Activated CD4-positive, CD25-positive, alpha-beta regulatory T cell treated with anti-CD3 and anti-CD28 coated beads, Interleukin-2, amount 50 U/mL, for 24 hours (primary cell): ENCODE data around the gene KRTAP5-9.
"Not testable (repeated sequence)": the region's sequence is repeated elsewhere in the genome, so short reads cannot be mapped to it uniquely, and the experiment has no call there.

ENCODE experiments used
- ATAC-seq, 2 donors: fragments of 150-1000 bp; cut with Tn5 transposase; one replicate each; pipeline ENCODE4 v1.10.0; 2021; ENCODE audit warnings: mild to moderate bottlenecking in 1 of 2, moderate library complexity in 1 of 2

KRTAP5-9 gene

GRCh38 chr11:71563406-71563805 is 15.2 kb downstream of the KRTAP5-9 start:
- ATAC-seq = no peak

- ATAC-seq = no peak
Observed at GRCh38 chr11:71564430-71564829, 16.2 kb downstream of the KRTAP5-9 start.

- no peak for ATAC-seq
Observed at GRCh38 chr11:71565263-71565662, 17.0 kb downstream of the KRTAP5-9 start, which contains the start of gene KRTAP5-10. Gene KRTAP5-10, plus strand, starts transcription at chr11:71565563. Its CDS starts 25 bp downstream, at chr11:71565588.

DNA sequence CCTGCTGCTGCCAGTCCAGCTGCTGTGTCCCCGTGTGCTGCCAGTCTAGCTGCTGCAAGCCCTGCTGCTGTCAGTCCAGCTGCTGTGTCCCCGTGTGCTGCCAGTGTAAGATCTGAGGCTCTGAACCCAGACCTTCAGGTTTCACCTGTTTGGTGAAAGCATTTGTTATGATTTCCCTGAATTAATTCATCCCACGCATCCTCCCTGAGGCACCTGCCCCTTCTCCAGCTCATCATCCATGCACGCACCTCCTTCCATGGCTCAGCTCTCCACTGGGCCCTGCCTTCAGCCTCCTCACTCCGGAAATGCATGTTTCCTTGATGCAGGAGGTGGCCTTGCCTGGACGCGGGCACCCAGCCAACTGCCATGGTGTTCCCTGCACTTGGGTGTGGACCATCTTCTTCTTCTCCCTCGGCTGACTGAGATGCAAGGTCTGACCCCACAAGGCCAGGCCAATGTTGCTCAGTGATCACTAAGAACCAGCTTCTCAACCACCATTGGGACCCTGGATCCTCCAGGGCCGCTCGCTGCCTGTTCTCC is 17.9 kb downstream of the KRTAP5-9 start:
- ATAC-seq = no peak

DNA sequence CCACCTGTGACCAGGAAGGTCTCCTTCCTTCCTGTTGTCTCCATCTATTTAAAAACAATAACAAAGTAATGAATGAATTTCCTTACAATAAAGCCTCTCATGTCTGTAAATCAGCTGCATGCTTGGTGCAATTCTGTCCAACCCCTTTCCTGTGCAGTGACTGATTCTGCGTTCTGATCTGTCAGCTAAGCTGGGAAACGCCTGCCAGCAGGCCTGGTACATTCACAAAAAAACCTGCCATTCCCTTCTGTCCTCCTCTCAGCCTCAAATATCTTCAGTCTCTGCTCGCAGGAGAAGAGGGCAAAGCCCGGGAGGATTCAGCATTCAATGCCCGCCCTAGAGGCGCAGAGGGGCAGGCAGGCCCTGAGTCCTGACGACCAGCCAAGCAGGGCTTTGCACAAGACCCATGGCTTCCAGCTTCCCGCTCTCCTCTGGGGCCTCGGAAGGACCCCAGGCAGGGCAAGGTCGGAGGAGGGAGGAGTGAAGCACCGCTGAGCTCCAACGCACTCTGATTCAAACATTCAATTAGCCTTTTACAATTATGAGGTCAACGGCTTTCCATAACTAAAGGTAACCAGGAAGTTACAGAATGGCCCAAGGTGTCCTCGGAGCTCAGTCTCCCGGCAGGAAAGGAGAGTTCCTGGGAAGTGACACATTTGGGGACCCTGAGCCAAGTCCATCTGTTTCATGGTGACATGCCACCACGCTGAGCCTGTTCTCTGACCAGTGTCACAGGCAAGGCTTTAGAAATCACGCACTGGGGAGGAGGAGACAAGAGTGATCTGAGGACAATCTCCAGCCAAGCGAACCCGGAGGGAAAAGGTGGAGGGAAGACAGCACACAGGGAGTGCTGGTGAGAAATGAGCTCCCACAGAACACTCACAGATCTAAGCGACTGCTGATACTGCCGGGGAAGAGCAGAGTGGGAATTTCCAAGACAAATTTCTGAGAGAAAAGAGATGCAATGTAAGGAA is 18.7 kb downstream of the KRTAP5-9 start:
- not testable (repeated sequence) for ATAC-seq

DNA sequence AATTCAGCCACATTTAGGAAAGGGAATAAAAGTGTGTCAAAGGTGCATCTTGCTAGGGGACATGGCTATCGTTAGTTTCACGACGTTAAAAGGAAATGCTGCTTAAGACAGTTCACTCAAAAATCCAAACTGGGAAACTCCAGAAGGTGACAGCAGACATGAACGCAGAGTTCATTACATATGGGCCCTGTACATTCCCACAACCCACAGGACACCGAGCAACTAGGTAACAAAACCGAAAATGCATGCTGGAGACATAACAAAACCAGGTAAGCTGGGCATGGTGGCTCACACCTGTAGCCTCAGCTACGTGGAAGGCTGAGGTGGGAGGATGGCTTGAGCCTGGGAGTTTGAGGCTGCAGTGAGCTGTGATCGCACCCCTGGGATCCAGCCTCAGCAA is 19.4 kb downstream of the KRTAP5-9 start:
- ATAC-seq = not testable (repeated sequence)

DNA sequence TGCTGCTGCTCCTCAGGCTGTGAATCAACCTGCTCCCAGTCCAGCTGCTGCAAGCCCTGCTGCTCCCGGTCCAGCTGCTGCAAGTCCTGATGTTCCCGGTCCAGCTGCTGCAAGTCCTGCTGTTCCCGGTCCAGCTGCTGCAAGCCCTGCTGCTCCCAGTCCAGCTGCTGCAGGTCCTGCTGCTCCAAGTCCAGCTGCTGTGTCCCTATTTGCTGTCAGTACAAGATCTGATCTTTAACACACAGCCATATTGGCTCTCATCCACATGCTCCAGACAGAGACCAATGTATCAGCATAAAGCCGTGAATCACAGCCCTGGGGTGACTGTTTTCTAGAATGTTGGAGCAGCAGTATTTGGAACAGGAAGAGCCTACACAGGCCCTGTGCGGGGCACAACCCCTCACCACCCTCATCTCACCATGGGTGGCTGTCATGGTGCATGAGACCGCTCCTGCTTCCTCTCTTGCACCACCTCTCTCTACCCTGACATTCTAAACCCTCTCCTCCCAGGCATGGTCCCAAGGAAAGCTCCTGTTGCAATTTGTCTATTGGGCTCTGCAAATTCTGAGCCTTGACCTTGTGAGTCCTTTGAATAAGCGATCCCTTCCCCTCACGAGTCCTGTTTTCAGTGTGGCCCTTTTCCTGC is 20.6 kb downstream of the KRTAP5-9 start:
- no peak for ATAC-seq

- ATAC-seq = not testable (repeated sequence)
Observed at GRCh38 chr11:71571101-71571850, 23.1 kb downstream of the KRTAP5-9 start.

DNA sequence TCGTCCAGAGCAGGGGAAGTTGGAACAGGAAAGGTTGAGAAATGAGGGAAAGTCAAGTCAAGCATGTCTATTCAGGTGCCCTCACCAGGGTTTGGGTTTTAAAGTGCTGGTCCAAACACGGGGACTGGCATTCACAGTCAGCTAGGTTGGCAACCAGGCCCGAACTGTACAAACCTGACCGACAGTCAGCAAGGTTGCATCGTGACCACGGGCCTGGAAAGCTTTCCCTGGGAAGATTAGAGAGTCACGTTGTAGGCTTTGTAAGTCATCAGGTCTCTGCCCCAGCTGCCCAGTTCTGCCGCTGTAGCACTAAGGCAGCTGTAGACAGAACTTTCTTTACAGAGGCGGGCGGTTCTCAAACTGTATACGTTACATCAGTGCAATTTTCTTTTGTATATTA is 24.6 kb downstream of the KRTAP5-9 start:
- no peak for ATAC-seq

GRCh38 chr11:71574418-71574817 is 26.2 kb downstream of the KRTAP5-9 start:
- ATAC-seq = no peak

DNA sequence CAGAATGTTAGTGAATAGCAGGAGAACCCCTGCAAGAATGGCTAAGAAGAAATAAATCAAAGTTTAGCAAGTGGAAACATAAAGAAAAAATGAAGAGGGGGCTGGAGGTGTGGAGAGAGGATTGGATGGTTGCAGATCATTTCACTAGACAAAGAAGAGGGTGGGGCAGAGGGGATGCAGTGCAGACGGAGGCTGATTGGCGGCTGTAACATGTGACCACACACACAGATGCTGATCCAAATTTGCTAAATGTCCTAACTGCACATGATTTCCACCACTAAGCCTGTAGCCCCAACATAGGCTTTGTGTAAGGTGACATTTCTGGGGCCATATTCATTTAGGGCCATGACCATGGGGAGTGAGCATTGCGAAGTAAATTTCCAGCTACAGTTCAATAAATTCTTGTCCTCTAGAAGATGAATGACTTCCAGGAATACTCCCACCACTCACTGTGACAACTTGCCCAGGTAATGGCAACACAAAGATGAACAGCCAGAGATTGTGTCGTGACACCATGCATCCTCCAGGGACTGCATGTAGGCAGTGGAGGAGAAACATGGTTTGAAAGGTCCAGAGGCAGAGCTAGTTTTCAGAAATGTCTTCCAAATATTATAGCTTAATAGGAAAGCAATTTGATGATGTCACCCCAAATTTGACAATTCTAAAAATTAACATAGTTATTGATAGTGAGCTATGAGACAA is 27.7 kb downstream of the KRTAP5-9 start:
- no peak for ATAC-seq

- ATAC-seq = not testable (repeated sequence)
Observed at GRCh38 chr11:71576688-71577465, 28.7 kb downstream of the KRTAP5-9 start.

- ATAC-seq = no peak
Observed at GRCh38 chr11:71577469-71578004, 29.3 kb downstream of the KRTAP5-9 start.

- not testable (repeated sequence) for ATAC-seq
Observed at GRCh38 chr11:71579513-71579912, 31.3 kb downstream of the KRTAP5-9 start.

DNA sequence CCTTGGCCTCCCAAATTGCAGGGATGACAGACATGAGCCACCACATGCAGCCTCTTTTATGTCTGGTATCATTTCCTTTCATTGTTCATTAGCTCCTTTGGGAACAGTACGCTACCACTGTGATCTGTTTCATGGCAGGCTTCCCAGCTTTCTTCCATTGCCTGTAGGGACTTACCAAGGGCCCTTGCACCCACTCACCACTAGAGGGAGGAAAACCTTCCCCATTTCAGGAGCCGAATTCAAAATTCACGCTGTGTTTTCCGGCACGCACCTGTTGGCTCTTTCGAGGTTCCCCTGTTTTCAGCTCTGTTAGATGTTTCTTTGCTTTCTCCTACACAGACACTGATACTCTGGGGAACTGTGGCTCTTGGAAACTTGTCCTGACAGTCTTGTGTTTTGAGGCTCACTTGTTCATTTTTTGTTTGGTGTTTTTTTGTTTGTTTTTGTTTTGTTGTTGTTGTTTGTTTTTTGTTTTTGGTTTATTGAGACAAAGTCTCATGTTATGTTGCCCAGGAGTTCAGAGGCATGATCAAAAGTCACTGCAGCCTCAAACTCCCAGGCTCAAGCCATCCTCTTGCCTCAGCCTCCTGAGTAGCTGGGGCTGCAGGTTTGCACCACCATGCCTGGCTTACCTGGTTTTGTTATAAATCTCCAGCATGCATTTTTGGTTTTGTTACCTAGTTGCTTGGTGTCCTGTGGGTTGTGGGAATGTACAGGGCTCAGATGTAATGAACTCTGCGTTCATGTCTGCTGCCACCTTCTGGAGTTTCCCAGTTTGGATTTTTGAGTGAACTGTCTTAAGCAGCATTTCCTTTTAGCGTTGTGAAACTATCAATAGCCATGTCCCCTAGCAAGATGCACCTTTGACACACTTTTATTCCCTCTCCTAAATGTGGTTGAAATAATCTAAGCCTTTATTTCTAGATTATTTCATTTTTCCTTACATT is 32.1 kb downstream of the KRTAP5-9 start:
- no peak for ATAC-seq

GRCh38 chr11:71581826-71582225 is 33.6 kb downstream of the KRTAP5-9 start:
- no peak for ATAC-seq

GRCh38 chr11:71582309-71582895 is 34.2 kb downstream of the KRTAP5-9 start, which contains the start of gene KRTAP5-11:
Gene KRTAP5-11, minus strand, starts transcription at chr11:71582875. Its CDS starts 38 bp downstream, at chr11:71582837.
- ATAC-seq = no peak

DNA sequence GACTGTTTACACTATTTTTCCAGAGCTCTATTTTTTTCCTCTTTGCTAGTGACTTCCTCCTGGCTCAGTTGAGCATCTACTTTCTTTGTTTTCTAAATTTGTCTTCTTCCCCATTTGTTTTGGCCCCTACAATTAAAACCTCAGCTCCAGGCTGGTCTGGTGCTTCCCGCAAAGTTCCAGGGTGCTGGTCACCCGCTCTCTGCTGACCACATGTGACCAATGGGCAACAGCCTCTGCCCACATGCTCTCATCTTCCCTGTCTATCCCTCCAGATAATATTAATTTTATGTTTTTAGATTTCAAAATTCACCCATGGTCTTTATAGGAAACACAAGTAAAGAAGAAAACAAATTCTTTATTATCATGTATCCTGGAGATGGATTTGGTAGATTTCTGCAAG is 34.7 kb downstream of the KRTAP5-9 start:
- ATAC-seq = not testable (repeated sequence)

DNA sequence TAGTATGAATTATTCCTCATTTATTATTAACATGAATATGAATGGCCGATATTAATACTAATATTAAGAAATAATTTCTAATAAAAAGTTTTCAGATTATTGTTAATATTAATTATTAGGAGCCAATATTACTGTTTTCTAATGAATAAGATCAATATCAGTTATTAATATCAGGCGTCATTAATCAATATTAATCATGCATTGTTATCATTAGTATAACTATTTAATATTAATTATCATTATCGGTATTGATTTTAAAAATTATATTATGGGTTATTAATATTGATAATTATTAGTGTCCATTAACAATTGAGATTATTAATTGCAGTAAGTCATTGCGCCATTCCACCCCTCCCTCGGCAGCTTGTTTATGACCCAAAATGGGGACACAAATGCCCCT is 37.5 kb downstream of the KRTAP5-9 start:
- ATAC-seq = not testable (repeated sequence)
